ENCODE data around the gene NOD1. TPM values are rescaled to one million over a fixed set of nuclear protein-coding genes. Genes with fewer than 3 reads are reported as not detected.

Gene NOD1
- total and polyA plus RNA-seq, 2 of the 13 experiments (the other 11 are each of a cell fraction or from before 2014, with no cell fraction given): 1.7 to 2.9 TPM

DNA sequence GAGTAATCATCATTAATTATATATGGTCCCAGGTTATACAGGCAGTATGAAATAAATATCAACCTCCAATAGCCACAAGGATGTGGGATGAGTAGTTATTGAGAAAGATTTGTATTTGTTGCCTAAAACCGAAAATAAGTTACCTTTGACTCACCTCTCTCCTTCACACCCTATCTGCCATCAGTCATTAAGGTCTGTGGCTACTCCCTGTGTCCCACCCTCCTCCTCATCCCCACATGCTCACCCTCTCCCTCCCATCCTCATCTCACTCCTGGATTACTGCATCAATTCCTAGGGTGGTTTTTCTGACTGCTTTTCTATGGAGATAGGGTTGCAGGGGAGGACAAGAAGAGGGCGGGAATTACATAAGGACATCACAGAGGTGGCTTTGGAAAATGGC is 35.2 kb upstream of the NOD1 start:
- in situ Hi-C loops (cut with HindIII; ENCODE audit: extremely low pct_ligation_motif_present, low pct_unique_long_range_greater_than_20kb) (no loop called here), intact Hi-C loops (cut with micrococcal nuclease; ENCODE audit: unreplicated experiment) (no loop called here)
- H3K4me2 ChIP-seq (ENCODE audit: low read depth, low read length): no peak overlapping the region
- H3K9me3 ChIP-seq (ENCODE audit: low read length): no peaks in the 10 kb centered on the region
- no peak overlapping the region for H3K27ac ChIP-seq (ENCODE audit: extremely low read length, insufficient read depth, low read length)
- TF ChIP-seq KLF15 (CRISPR knock-in tag; IDR thresholded peaks at IDR 0.05; ENCODE audit: borderline replicate concordance) (no peak), TBL1XR1 (IDR thresholded peaks at IDR 0.05; ENCODE audit: borderline replicate concordance, low read length, partially characterized antibody) (no peak), PRMT3 (CRISPR knock-in tag; IDR thresholded peaks at IDR 0.05; ENCODE audit: borderline replicate concordance, low read depth) (no peak), MTF1 (CRISPR knock-in tag; IDR thresholded peaks at IDR 0.05) (no peak), ZSCAN9 (CRISPR knock-in tag; IDR thresholded peaks at IDR 0.05; ENCODE audit: borderline replicate concordance) (no peak), ZSCAN30 (CRISPR knock-in tag; IDR thresholded peaks at IDR 0.05) (no peak)
- TF ChIP-seq, protein P1, sequence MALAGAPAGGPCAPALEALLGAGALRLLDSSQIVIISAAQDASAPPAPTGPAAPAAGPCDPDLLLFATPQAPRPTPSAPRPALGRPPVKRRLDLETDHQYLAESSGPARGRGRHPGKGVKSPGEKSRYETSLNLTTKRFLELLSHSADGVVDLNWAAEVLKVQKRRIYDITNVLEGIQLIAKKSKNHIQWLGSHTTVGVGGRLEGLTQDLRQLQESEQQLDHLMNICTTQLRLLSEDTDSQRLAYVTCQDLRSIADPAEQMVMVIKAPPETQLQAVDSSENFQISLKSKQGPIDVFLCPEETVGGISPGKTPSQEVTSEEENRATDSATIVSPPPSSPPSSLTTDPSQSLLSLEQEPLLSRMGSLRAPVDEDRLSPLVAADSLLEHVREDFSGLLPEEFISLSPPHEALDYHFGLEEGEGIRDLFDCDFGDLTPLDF (CRISPR knock-in tag; IDR thresholded peaks at IDR 0.05): no peak
- H2AFZ ChIP-seq (ENCODE audit: low read length): no peak overlapping the region
- H3K9ac ChIP-seq (ENCODE audit: insufficient read depth, low read depth, low read length): no peak overlapping the region
- ATAC-seq: no peak
- no peaks in the 10 kb centered on the region for H3K36me3 ChIP-seq (replicated peaks in 1 of 2; ENCODE audit: control insufficient read depth in 1 of 2, insufficient read depth in 2 of 2, low read length in 2 of 2)
- ChIA-PET CTCF (ENCODE audit: low intra/inter-chr PET ratio, low total read pairs) (no interaction called here), POLR2A (no interaction called here)
- FAIRE-seq: no peak
- no peaks in the 10 kb centered on the region for H3K27me3 ChIP-seq (ENCODE audit: control insufficient read depth in 1 of 2, insufficient read depth in 2 of 2, low read length in 2 of 2)
- no peak for DNase-seq (ENCODE audit: low spot score)
- no peaks in the 10 kb centered on the region for H3K4me1 ChIP-seq (ENCODE audit: insufficient read depth, low read length)
- H3K79me2 ChIP-seq (ENCODE audit: insufficient read depth, low read length): no peaks in the 10 kb centered on the region
- BruUV-seq (replicated peaks): no TSS peak
- 39% methylated on average over 2 of the region's 2 CpGs for WGBS (ENCODE audit: low lambda C conversion rate)
- H3K4me3 ChIP-seq (replicated peaks in 1 of 3; ENCODE audit: insufficient read depth in 1 of 3, low read depth in 2 of 3, low read length in 3 of 3): no peak overlapping the region
- H4K20me1 ChIP-seq (ENCODE audit: insufficient read depth, low read length): no peaks in the 10 kb centered on the region

DNA sequence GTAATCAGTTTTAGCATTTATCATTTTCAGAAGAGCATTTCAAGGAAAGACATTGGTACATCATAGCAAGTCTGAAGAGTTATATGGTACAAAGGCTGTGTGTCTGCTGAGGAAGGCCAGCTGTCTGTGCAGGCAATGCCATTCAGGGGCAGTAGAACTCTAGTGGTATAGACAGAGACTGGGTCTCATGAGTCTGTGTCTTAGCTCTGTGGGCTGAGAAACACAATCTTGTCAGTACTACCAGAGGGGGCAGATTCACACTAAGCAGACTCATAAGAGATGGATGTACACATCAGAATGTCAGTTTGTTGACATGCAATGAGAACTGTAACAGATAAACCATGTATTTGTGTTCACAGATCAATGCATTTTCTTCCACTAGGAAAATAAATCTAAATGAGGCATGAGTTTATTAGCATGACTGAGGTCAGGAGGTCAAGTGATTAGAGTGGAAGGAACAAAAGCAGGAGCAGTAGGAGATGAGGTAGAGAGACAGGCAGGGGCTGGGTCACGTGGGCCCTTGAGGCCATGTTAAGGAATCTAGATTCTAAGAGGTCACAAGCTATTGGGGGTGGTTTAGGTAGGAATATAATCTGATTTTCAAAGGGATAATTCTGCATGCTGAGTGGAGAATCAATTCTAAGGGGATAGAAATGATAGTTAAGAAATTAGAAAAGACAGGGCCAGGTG is 33.5 kb upstream of the NOD1 start:
- Histone ChIP-seq H3K9me3 (ENCODE audit: low read length) (no peaks in the 10 kb centered on the region), H3K27ac (ENCODE audit: extremely low read length, insufficient read depth, low read length) (no peak overlapping the region), H3K36me3 (replicated peaks in 1 of 2; ENCODE audit: control insufficient read depth in 1 of 2, insufficient read depth in 2 of 2, low read length in 2 of 2) (no peaks in the 10 kb centered on the region), H3K4me1 (ENCODE audit: insufficient read depth, low read length) (no peaks in the 10 kb centered on the region), H3K4me3 (replicated peaks in 1 of 3; ENCODE audit: insufficient read depth in 1 of 3, low read depth in 2 of 3, low read length in 3 of 3) (no peak overlapping the region), H3K4me2 (ENCODE audit: low read depth, low read length) (no peak overlapping the region), H2AFZ (ENCODE audit: low read length) (no peak overlapping the region), H3K27me3 (ENCODE audit: control insufficient read depth in 1 of 2, insufficient read depth in 2 of 2, low read length in 2 of 2) (no peaks in the 10 kb centered on the region), H4K20me1 (ENCODE audit: insufficient read depth, low read length) (no peaks in the 10 kb centered on the region), H3K9ac (ENCODE audit: insufficient read depth, low read depth, low read length) (no peak overlapping the region), H3K79me2 (ENCODE audit: insufficient read depth, low read length) (no peaks in the 10 kb centered on the region)
- WGBS (ENCODE audit: low lambda C conversion rate): 69% methylated on average over 1 of the region's 1 CpG
- ATAC-seq (peak; percentile 48; the same call in 2 of the 3 replicates), DNase-seq (ENCODE audit: low spot score) (no peak), FAIRE-seq (no peak)
- TF ChIP-seq, protein P2, sequence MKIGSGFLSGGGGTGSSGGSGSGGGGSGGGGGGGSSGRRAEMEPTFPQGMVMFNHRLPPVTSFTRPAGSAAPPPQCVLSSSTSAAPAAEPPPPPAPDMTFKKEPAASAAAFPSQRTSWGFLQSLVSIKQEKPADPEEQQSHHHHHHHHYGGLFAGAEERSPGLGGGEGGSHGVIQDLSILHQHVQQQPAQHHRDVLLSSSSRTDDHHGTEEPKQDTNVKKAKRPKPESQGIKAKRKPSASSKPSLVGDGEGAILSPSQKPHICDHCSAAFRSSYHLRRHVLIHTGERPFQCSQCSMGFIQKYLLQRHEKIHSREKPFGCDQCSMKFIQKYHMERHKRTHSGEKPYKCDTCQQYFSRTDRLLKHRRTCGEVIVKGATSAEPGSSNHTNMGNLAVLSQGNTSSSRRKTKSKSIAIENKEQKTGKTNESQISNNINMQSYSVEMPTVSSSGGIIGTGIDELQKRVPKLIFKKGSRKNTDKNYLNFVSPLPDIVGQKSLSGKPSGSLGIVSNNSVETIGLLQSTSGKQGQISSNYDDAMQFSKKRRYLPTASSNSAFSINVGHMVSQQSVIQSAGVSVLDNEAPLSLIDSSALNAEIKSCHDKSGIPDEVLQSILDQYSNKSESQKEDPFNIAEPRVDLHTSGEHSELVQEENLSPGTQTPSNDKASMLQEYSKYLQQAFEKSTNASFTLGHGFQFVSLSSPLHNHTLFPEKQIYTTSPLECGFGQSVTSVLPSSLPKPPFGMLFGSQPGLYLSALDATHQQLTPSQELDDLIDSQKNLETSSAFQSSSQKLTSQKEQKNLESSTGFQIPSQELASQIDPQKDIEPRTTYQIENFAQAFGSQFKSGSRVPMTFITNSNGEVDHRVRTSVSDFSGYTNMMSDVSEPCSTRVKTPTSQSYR (CRISPR knock-in tag; IDR thresholded peaks at IDR 0.05; ENCODE audit: borderline replicate concordance): no peak
- no peak for TF ChIP-seq ZNF891 (CRISPR knock-in tag; IDR thresholded peaks at IDR 0.05)
- ChIA-PET POLR2A (no interaction called here), CTCF (ENCODE audit: low intra/inter-chr PET ratio, low total read pairs) (interaction anchor here (3.8 kb wide), 1 partner anchor 52 kb away, joined by 29 read pairs; no protein-coding TSS in a partner anchor)
- in situ Hi-C loops (cut with HindIII; ENCODE audit: extremely low pct_ligation_motif_present, low pct_unique_long_range_greater_than_20kb) (no loop called here), intact Hi-C loops (cut with micrococcal nuclease; ENCODE audit: unreplicated experiment) (no loop called here)
- BruUV-seq (replicated peaks): no TSS peak

Measured in HepG2 (cell line).